Measurements from ENCODE around the gene LPP. TPM values are rescaled to one million over a fixed set of nuclear protein-coding genes. Genes with fewer than 3 reads are reported as not detected.

LPP gene
- total RNA-seq, 1 donor: 77.4 TPM

- H3K27ac ChIP-seq (ENCODE audit: low read depth, low read length): no peak overlapping the region
- H3K4me3 ChIP-seq (ENCODE audit: insufficient read depth, low read length): no peak overlapping the region
- H4K20me1 ChIP-seq (ENCODE audit: insufficient read depth, low read length): peaks cover 6% of the 10 kb centered on the region
- TF ChIP-seq, protein P1, sequence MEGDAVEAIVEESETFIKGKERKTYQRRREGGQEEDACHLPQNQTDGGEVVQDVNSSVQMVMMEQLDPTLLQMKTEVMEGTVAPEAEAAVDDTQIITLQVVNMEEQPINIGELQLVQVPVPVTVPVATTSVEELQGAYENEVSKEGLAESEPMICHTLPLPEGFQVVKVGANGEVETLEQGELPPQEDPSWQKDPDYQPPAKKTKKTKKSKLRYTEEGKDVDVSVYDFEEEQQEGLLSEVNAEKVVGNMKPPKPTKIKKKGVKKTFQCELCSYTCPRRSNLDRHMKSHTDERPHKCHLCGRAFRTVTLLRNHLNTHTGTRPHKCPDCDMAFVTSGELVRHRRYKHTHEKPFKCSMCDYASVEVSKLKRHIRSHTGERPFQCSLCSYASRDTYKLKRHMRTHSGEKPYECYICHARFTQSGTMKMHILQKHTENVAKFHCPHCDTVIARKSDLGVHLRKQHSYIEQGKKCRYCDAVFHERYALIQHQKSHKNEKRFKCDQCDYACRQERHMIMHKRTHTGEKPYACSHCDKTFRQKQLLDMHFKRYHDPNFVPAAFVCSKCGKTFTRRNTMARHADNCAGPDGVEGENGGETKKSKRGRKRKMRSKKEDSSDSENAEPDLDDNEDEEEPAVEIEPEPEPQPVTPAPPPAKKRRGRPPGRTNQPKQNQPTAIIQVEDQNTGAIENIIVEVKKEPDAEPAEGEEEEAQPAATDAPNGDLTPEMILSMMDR (IDR thresholded peaks at IDR 0.05; ENCODE audit: extremely low read depth, low read depth, low read length): no peak
- H3K27me3 ChIP-seq (ENCODE audit: insufficient read depth, low read length): no peaks in the 10 kb centered on the region
- H3K4me2 ChIP-seq (ENCODE audit: insufficient read depth, low read length): no peak overlapping the region
- H2AFZ ChIP-seq (ENCODE audit: low read length): no peak overlapping the region
- H3K79me2 ChIP-seq (ENCODE audit: insufficient read depth, low read length): peaks cover 87% of the 10 kb centered on the region
- DNase-seq (ENCODE audit: insufficient read length, low spot score, missing footprints): no peak
- H3K4me1 ChIP-seq (ENCODE audit: insufficient read depth, low read length): peaks cover 4% of the 10 kb centered on the region
- H3K36me3 ChIP-seq (ENCODE audit: insufficient read depth, low read length): peaks cover 9% of the 10 kb centered on the region
- no peaks in the 10 kb centered on the region for H3K9me3 ChIP-seq (ENCODE audit: low read depth, low read length)
These were observed 73.5 kb downstream of the LPP start for GRCh38 chr3:188227442-188227841.

GRCh38 chr3:188229177-188229576 lies 75.2 kb downstream of the LPP start:
- H3K9me3 ChIP-seq (ENCODE audit: low read depth, low read length): no peaks in the 10 kb centered on the region
- no peak overlapping the region for H3K4me2 ChIP-seq (ENCODE audit: insufficient read depth, low read length)
- no peak overlapping the region for H2AFZ ChIP-seq (ENCODE audit: low read length)
- peaks cover 14% of the 10 kb centered on the region for H4K20me1 ChIP-seq (ENCODE audit: insufficient read depth, low read length)
- peaks cover 9% of the 10 kb centered on the region for H3K36me3 ChIP-seq (ENCODE audit: insufficient read depth, low read length)
- H3K4me3 ChIP-seq (ENCODE audit: insufficient read depth, low read length): no peak overlapping the region
- H3K27ac ChIP-seq (ENCODE audit: low read depth, low read length): no peak overlapping the region
- DNase-seq (ENCODE audit: insufficient read length, low spot score, missing footprints): no peak
- TF ChIP-seq, protein P1 (IDR thresholded peaks at IDR 0.05; ENCODE audit: extremely low read depth, low read depth, low read length): no peak
- peaks cover 21% of the 10 kb centered on the region for H3K4me1 ChIP-seq (ENCODE audit: insufficient read depth, low read length)
- peaks cover 83% of the 10 kb centered on the region for H3K79me2 ChIP-seq (ENCODE audit: insufficient read depth, low read length)
- no peaks in the 10 kb centered on the region for H3K27me3 ChIP-seq (ENCODE audit: insufficient read depth, low read length)

- peaks cover 9% of the 10 kb centered on the region for H3K36me3 ChIP-seq (ENCODE audit: insufficient read depth, low read length)
- no peak overlapping the region for H3K4me2 ChIP-seq (ENCODE audit: insufficient read depth, low read length)
- DNase-seq (ENCODE audit: insufficient read length, low spot score, missing footprints): no peak
- H3K27ac ChIP-seq (ENCODE audit: low read depth, low read length): no peak overlapping the region
- peaks cover 26% of the 10 kb centered on the region for H3K4me1 ChIP-seq (ENCODE audit: insufficient read depth, low read length)
- H4K20me1 ChIP-seq (ENCODE audit: insufficient read depth, low read length): peaks cover 20% of the 10 kb centered on the region
- no peaks in the 10 kb centered on the region for H3K9me3 ChIP-seq (ENCODE audit: low read depth, low read length)
- H3K4me3 ChIP-seq (ENCODE audit: insufficient read depth, low read length): no peak overlapping the region
- H3K79me2 ChIP-seq (ENCODE audit: insufficient read depth, low read length): peaks cover 83% of the 10 kb centered on the region
- TF ChIP-seq, protein P1 (IDR thresholded peaks at IDR 0.05; ENCODE audit: extremely low read depth, low read depth, low read length): no peak
- no peak overlapping the region for H2AFZ ChIP-seq (ENCODE audit: low read length)
- no peaks in the 10 kb centered on the region for H3K27me3 ChIP-seq (ENCODE audit: insufficient read depth, low read length)
These were observed 75.8 kb downstream of the LPP start for GRCh38 chr3:188229726-188230125.

- no peaks in the 10 kb centered on the region for H3K27me3 ChIP-seq (ENCODE audit: insufficient read depth, low read length)
- DNase-seq (ENCODE audit: insufficient read length, low spot score, missing footprints): no peak
- peaks cover 84% of the 10 kb centered on the region for H3K79me2 ChIP-seq (ENCODE audit: insufficient read depth, low read length)
- no peak overlapping the region for H3K4me3 ChIP-seq (ENCODE audit: insufficient read depth, low read length)
- peaks cover 22% of the 10 kb centered on the region for H4K20me1 ChIP-seq (ENCODE audit: insufficient read depth, low read length)
- peak overlapping the region; percentile 51 for H3K27ac ChIP-seq (ENCODE audit: low read depth, low read length)
- peaks cover 9% of the 10 kb centered on the region for H3K36me3 ChIP-seq (ENCODE audit: insufficient read depth, low read length)
- no peak overlapping the region for H3K4me2 ChIP-seq (ENCODE audit: insufficient read depth, low read length)
- no peak overlapping the region for H2AFZ ChIP-seq (ENCODE audit: low read length)
- TF ChIP-seq, protein P1 (IDR thresholded peaks at IDR 0.05; ENCODE audit: extremely low read depth, low read depth, low read length): no peak
- no peaks in the 10 kb centered on the region for H3K9me3 ChIP-seq (ENCODE audit: low read depth, low read length)
- H3K4me1 ChIP-seq (ENCODE audit: insufficient read depth, low read length): peaks cover 29% of the 10 kb centered on the region
These were observed 77.0 kb downstream of the LPP start for GRCh38 chr3:188230962-188231361.
